ENCODE results near the gene HJURP. TPM values are rescaled to one million over a fixed set of nuclear protein-coding genes. Genes with fewer than 3 reads are reported as not detected.

HJURP gene
- polyA plus RNA-seq, 3 donors = not detected

GRCh38 chr2:233799087-233799665 is 55.2 kb downstream of the HJURP start:
- H3K9me3 Mint-ChIP-seq = peaks cover 0 to 3% (median 0%) of the 10 kb centered on the region in 7 donors
- H3K27me3 Mint-ChIP-seq (ENCODE audit: low read depth in 3 of 3) = peaks cover 3 to 10% (median 5%) of the 10 kb centered on the region in 3 donors
- Histone ChIP-seq H3K4me3 (replicated peaks in 1 of 3; ENCODE audit: low read depth in 2 of 3, low read length in 3 of 3) (no peak overlapping the region), H2AFZ (ENCODE audit: insufficient read depth, low read depth, low read length, poor library complexity, severe bottlenecking) (no peak overlapping the region), H3K79me2 (ENCODE audit: insufficient read depth, low read length) (no peaks in the 10 kb centered on the region), H3K36me3 (replicated peaks in 1 of 2; ENCODE audit: control insufficient read depth in 1 of 2, insufficient read depth in 2 of 2, low read length in 2 of 2) (no peaks in the 10 kb centered on the region), H3K4me2 (replicated peaks; ENCODE audit: extremely low read depth, low read length, poor library complexity, severe bottlenecking) (no peak overlapping the region), H3K27me3 (ENCODE audit: control insufficient read depth in 2 of 2, insufficient read depth in 2 of 2, low read length in 2 of 2) (no peaks in the 10 kb centered on the region), H3K9ac (ENCODE audit: insufficient read depth, low read length, poor library complexity, severe bottlenecking) (no peak overlapping the region), H3K9me3 (replicated peaks in 1 of 2; ENCODE audit: control insufficient read depth in 1 of 2, insufficient read depth in 1 of 2, low read length in 2 of 2) (no peaks in the 10 kb centered on the region), H3K27ac (ENCODE audit: low read depth in 1 of 2, low read length in 2 of 2) (no peak overlapping the region), H3K4me1 (ENCODE audit: control insufficient read depth in 1 of 2, insufficient read depth in 2 of 2, low read length in 2 of 2) (no peaks in the 10 kb centered on the region), H4K20me1 (ENCODE audit: insufficient read depth, low read length) (no peaks in the 10 kb centered on the region)
- no peak for TF ChIP-seq CTCF (IDR thresholded peaks at IDR 0.05)
- intact Hi-C loops (cut with micrococcal nuclease) = no loop called here
- DNase-seq = no peak
- H3K4me1 Mint-ChIP-seq = no peaks in the 10 kb centered on the region
- 47% methylated on average over 3 of the region's 7 CpGs for WGBS (ENCODE audit: insufficient coverage)
- H3K27ac Mint-ChIP-seq = no peak overlapping the region
- H3K36me3 Mint-ChIP-seq = no peaks in the 10 kb centered on the region
- H3K4me3 Mint-ChIP-seq = no peak overlapping the region

GRCh38 chr2:233798335-233799086 is 55.8 kb downstream of the HJURP start:
- no peaks in the 10 kb centered on the region for H3K79me2 ChIP-seq (ENCODE audit: insufficient read depth, low read length)
- H3K9ac ChIP-seq (ENCODE audit: insufficient read depth, low read length, poor library complexity, severe bottlenecking) = no peak overlapping the region

More at GRCh38 chr2:233798335-233799086, 55.8 kb downstream of the HJURP start:
- Histone ChIP-seq H3K4me1 (ENCODE audit: control insufficient read depth in 1 of 2, insufficient read depth in 2 of 2, low read length in 2 of 2) (no peaks in the 10 kb centered on the region), H3K27ac (ENCODE audit: low read depth in 1 of 2, low read length in 2 of 2) (no peak overlapping the region), H3K4me2 (replicated peaks; ENCODE audit: extremely low read depth, low read length, poor library complexity, severe bottlenecking) (no peak overlapping the region), H3K36me3 (replicated peaks in 1 of 2; ENCODE audit: control insufficient read depth in 1 of 2, insufficient read depth in 2 of 2, low read length in 2 of 2) (no peaks in the 10 kb centered on the region), H3K9me3 (replicated peaks in 1 of 2; ENCODE audit: control insufficient read depth in 1 of 2, insufficient read depth in 1 of 2, low read length in 2 of 2) (no peaks in the 10 kb centered on the region), H2AFZ (ENCODE audit: insufficient read depth, low read depth, low read length, poor library complexity, severe bottlenecking) (no peak overlapping the region), H4K20me1 (ENCODE audit: insufficient read depth, low read length) (no peaks in the 10 kb centered on the region), H3K27me3 (ENCODE audit: control insufficient read depth in 2 of 2, insufficient read depth in 2 of 2, low read length in 2 of 2) (no peaks in the 10 kb centered on the region), H3K4me3 (replicated peaks in 1 of 3; ENCODE audit: low read depth in 2 of 3, low read length in 3 of 3) (no peak overlapping the region)
- no peak for TF ChIP-seq CTCF (IDR thresholded peaks at IDR 0.05)
- DNase-seq = no peak
- 89% methylated on average over 12 of the region's 14 CpGs for WGBS (ENCODE audit: insufficient coverage)
- Mint-ChIP-seq H3K36me3 (no peaks in the 10 kb centered on the region), H3K27me3 (ENCODE audit: low read depth in 3 of 3) (peaks cover 0 to 11% (median 7%) of the 10 kb centered on the region in 3 donors), H3K4me1 (no peaks in the 10 kb centered on the region), H3K9me3 (peaks cover 0 to 2% (median 0%) of the 10 kb centered on the region in 7 donors), H3K27ac (no peak overlapping the region), H3K4me3 (no peak overlapping the region)
- intact Hi-C loops (cut with micrococcal nuclease) = no loop called here
